IMR-90 (cell line): Measurements from ENCODE around the gene PLA2G4D. TPM values are rescaled to one million over a fixed set of nuclear protein-coding genes. Genes with fewer than 3 reads are reported as not detected.

Experiments used
- ATAC-seq: fragments of 200-7000 bp; cut with Tn5 transposase; 2 replicates; pipeline ENCODE4 v1.9.1; 2020; ENCODE audit warnings: low read depth, mild to moderate bottlenecking, moderate library complexity
- BruUV-seq: library from RNA; stranded (reverse); fragments of 400-500 nt; replicated peaks from 2 replicates; lab custom pipeline; 2021; lab: Mats Ljungman, UMichigan
- CTCF ChIA-PET: fragments of 300-600 bp; formaldehyde crosslinking; extraction: SDS; loops from one replicate; lab custom pipeline; 2021; ENCODE audit warnings: antibody characterized with exemption; lab: Yijun Ruan, JAX
- POLR2A ChIA-PET: fragments of 300-600 bp; sonication (Branson Sonifier 250); formaldehyde crosslinking; loops from one replicate; lab custom pipeline; 2022; ENCODE audit warnings: antibody characterized with exemption; ENCODE audit not compliant: unreplicated experiment; lab: Charles Lee
- DNase-seq: peaks from one replicate; pipeline ENCODE4 v3.0.0; 2013
- H2AFZ ChIP-seq: replicated peaks from 2 replicates; pipeline ENCODE3; 2013; ENCODE audit warnings: low read length, mild to moderate bottlenecking; ENCODE audit not compliant: poor library complexity
- H2AK5ac ChIP-seq: 2 replicates; pipeline ENCODE4 v1.6.1; 2013; ENCODE audit warnings: low read depth, low read length, inconsistent platforms
- H2AK9ac ChIP-seq: replicated peaks from 2 replicates; pipeline ENCODE3; 2013; ENCODE audit warnings: mild to moderate bottlenecking, low read depth, low read length, moderate library complexity; ENCODE audit not compliant: poor library complexity
- H2BK120ac ChIP-seq: 2 replicates; pipeline ENCODE4 v1.6.1; 2013; ENCODE audit warnings: low read depth, low read length, inconsistent platforms
- H2BK15ac ChIP-seq: 3 replicates; pipeline ENCODE4 v1.6.1; 2013; ENCODE audit warnings: low read depth, low read length, inconsistent platforms
- H2BK20ac ChIP-seq: 2 replicates; pipeline ENCODE4 v1.6.1; 2013; ENCODE audit warnings: low read depth, mild to moderate bottlenecking, inconsistent platforms, low read length, moderate library complexity
- H2BK5ac ChIP-seq: 2 replicates; pipeline ENCODE4 v1.6.1; 2013; ENCODE audit warnings: mild to moderate bottlenecking, low read depth, low read length, inconsistent platforms; ENCODE audit not compliant: poor library complexity, severe bottlenecking
- H3K14ac ChIP-seq: replicated peaks from 2 replicates; pipeline ENCODE4 v1.6.1; 2013; ENCODE audit warnings: low read depth, low read length, inconsistent platforms
- H3K18ac ChIP-seq: 2 replicates; pipeline ENCODE4 v1.6.1; 2013; ENCODE audit warnings: low read depth, low read length, control low read depth
- H3K23ac ChIP-seq: 2 replicates; pipeline ENCODE4 v1.6.1; 2013; ENCODE audit warnings: low read depth, low read length, inconsistent platforms
- H3K27ac ChIP-seq: 2 replicates; pipeline ENCODE4 v1.5.1; 2013; ENCODE audit warnings: mild to moderate bottlenecking, control low read depth, low read length; ENCODE audit not compliant: insufficient read depth
- H3K27me3 ChIP-seq: 2 replicates; pipeline ENCODE4 v1.6.1; 2013; ENCODE audit warnings: low read length; ENCODE audit not compliant: control insufficient read depth, insufficient read depth
- H3K36me3 ChIP-seq: 2 replicates; pipeline ENCODE4 v1.6.1; 2013; ENCODE audit warnings: low read length, mixed read lengths; ENCODE audit not compliant: control insufficient read depth, insufficient read depth
- H3K4ac ChIP-seq: 2 replicates; pipeline ENCODE4 v1.6.1; 2013; ENCODE audit warnings: low read depth, low read length, inconsistent platforms
- H3K4me1 ChIP-seq: 2 replicates; pipeline ENCODE4 v1.6.1; 2013; ENCODE audit warnings: low read length, mixed read lengths; ENCODE audit not compliant: control insufficient read depth, insufficient read depth
- H3K4me2 ChIP-seq: 2 replicates; pipeline ENCODE4 v1.6.1; 2013; ENCODE audit warnings: low read depth, mild to moderate bottlenecking, control low read depth, low read length, moderate library complexity
- H3K4me3 ChIP-seq: 2 replicates; pipeline ENCODE4 v1.5.1; 2013; ENCODE audit warnings: low read depth, mild to moderate bottlenecking, control low read depth, low read length, moderate library complexity; ENCODE audit not compliant: insufficient read depth
- H3K56ac ChIP-seq: 2 replicates; pipeline ENCODE4 v1.6.1; 2013; ENCODE audit warnings: low read length, inconsistent platforms; ENCODE audit not compliant: insufficient read depth; ENCODE audit errors: extremely low read depth
- H3K79me1 ChIP-seq, 2 experiments: 2 replicates each; pipeline ENCODE4 v1.6.1; 2013; ENCODE audit warnings: low read length in 2 of 2, inconsistent platforms in 1 of 2, low read depth in 1 of 2
- H3K9ac ChIP-seq: 2 replicates; pipeline ENCODE4 v1.6.1; 2013; ENCODE audit warnings: low read depth, low read length, control low read depth
- H3K9me1 ChIP-seq: 2 replicates; pipeline ENCODE4 v1.6.1; 2013; ENCODE audit warnings: low read length, inconsistent platforms; ENCODE audit not compliant: insufficient read depth
- H3K9me3 ChIP-seq: 2 replicates; pipeline ENCODE4 v1.6.1; 2013; ENCODE audit warnings: low read length; ENCODE audit not compliant: control insufficient read depth, insufficient read depth
- H4K20me1 ChIP-seq: 2 replicates; pipeline ENCODE4 v1.6.1; 2013; ENCODE audit warnings: low read length, inconsistent platforms; ENCODE audit not compliant: insufficient read depth
- H4K5ac ChIP-seq: 2 replicates; pipeline ENCODE4 v1.6.1; 2013; ENCODE audit warnings: mild to moderate bottlenecking, low read depth, low read length, control low read depth
- H4K8ac ChIP-seq, 2 experiments: 2 replicates each; pipeline ENCODE4 v1.6.1; 2013; ENCODE audit warnings: low read depth in 2 of 2, low read length in 2 of 2, control low read depth in 1 of 2, inconsistent platforms in 1 of 2
- H4K91ac ChIP-seq: 2 replicates; pipeline ENCODE4 v1.6.1; 2013; ENCODE audit warnings: low read depth, low read length, inconsistent platforms; ENCODE audit not compliant: insufficient read depth
- ELK1 ChIP-seq: fragments of 150-350 bp; IDR thresholded peaks from 2 replicates; pipeline ENCODE4 v1.6.1; 2016; ENCODE audit warnings: low read depth, mild to moderate bottlenecking, low read length, moderate library complexity, borderline replicate concordance
- FOS ChIP-seq: fragments of 150-350 bp; IDR thresholded peaks from 2 replicates; pipeline ENCODE4 v1.6.1; 2016; ENCODE audit warnings: low read depth, low read length
- MAZ ChIP-seq: IDR thresholded peaks from 2 replicates; pipeline ENCODE4 v1.6.1; 2012; ENCODE audit warnings: low read depth, mild to moderate bottlenecking, low read length, improper control_type of control experiment, moderate library complexity, borderline replicate concordance
- MXI1 ChIP-seq: IDR thresholded peaks from 2 replicates; pipeline ENCODE4 v1.6.1; 2012; ENCODE audit warnings: low read depth, mild to moderate bottlenecking, low read length, moderate library complexity, borderline replicate concordance
- POLR2A ChIP-seq: IDR thresholded peaks from 2 replicates; pipeline ENCODE4 v1.6.1; 2012; ENCODE audit warnings: mild to moderate bottlenecking, low read depth, low read length
- RAD21 ChIP-seq: IDR thresholded peaks from 2 replicates; pipeline ENCODE4 v1.6.1; 2012; ENCODE audit warnings: low read length, improper control_type of control experiment
- RCOR1 ChIP-seq: IDR thresholded peaks from 2 replicates; pipeline ENCODE4 v1.6.1; 2012; ENCODE audit warnings: mild to moderate bottlenecking, low read length, improper control_type of control experiment; ENCODE audit not compliant: insufficient replicate concordance
- RFX5 ChIP-seq: IDR thresholded peaks from 2 replicates; pipeline ENCODE4 v1.8.0; 2012; ENCODE audit warnings: low read depth, mild to moderate bottlenecking, low read length, moderate library complexity
- SMC3 ChIP-seq: fragments of 150-350 bp; IDR thresholded peaks from 2 replicates; pipeline ENCODE4 v1.6.1; 2016; ENCODE audit warnings: low read depth, mild to moderate bottlenecking, antibody characterized with exemption, low read length, moderate library complexity
- USF2 ChIP-seq: fragments of 150-350 bp; IDR thresholded peaks from 2 replicates; pipeline ENCODE4 v1.6.1; 2017; ENCODE audit warnings: mild to moderate bottlenecking, antibody characterized with exemption, low read length, low read depth
- WGBS, 2 experiments: methylation state at CpG; one replicate each; pipeline versions ENCODE4 v1.1.5 to v1.1.7; 2013; ENCODE audit warnings: missing lambda C conversion rate in 2 of 2; ENCODE audit not compliant: insufficient read length in 1 of 2; ENCODE audit errors: extremely low coverage in 2 of 2; 5-methylcytosine and 5-hydroxymethylcytosine counted together
- dilution Hi-C: fragments of 300-500 bp; cut with HindIII; formaldehyde crosslinking; loops from one replicate; pipeline ENCODE4 v1.14.3; 2018; ENCODE audit warnings: low sequenced_read_pairs; ENCODE audit not compliant: unreplicated experiment
- in situ Hi-C: fragments of 300-500 bp; cut with MboI; formaldehyde crosslinking; loops from 3 replicates; pipeline ENCODE4 v1.14.3; 2019; ENCODE audit warnings: low sequenced_read_pairs, inconsistent platforms, mixed read lengths
- intact Hi-C: fragments of 100-400 bp; cut with micrococcal nuclease; formaldehyde crosslinking; loops from 2 replicates; pipeline ENCODE4 v1.10.0; 2022
- polyA plus RNA-seq, 3 experiments: library from polyadenylated mRNA; depleted of rRNA; stranded (reverse); fragments of >200 nt; gene quantifications; 2 replicates each; pipeline ENCODE4 v1.2.3, GENCODE V29; 2012; ENCODE audit warnings: low replicate concordance in 1 of 3
- total RNA-seq: library from RNA; depleted of rRNA; stranded (reverse); fragments of >200 nt; gene quantifications from 2 replicates; pipeline ENCODE4 v1.2.3, GENCODE V29; 2012

The PLA2G4D gene
- total and polyA plus RNA-seq, 2 of the 4 experiments (the other 2 are of a cell fraction) = not detected

GRCh38 chr15:42058791-42059190, 35.6 kb downstream of the PLA2G4D start:
- H3K23ac ChIP-seq = no peak overlapping the region
- no TSS peak for BruUV-seq
- H3K79me1 ChIP-seq = no peaks in the 10 kb centered on the region
- dilution Hi-C loops = no loop called here
- POLR2A ChIA-PET = no interaction called here
- H3K9ac ChIP-seq = no peak overlapping the region
- H2BK5ac ChIP-seq = no peak overlapping the region
- no peaks in the 10 kb centered on the region for H3K9me3 ChIP-seq
- no peak overlapping the region for H3K56ac ChIP-seq
- no peak overlapping the region for H2AFZ ChIP-seq
- no peaks in the 10 kb centered on the region; the same call in 1 of the 2 replicates for H3K9me1 ChIP-seq
- no peaks in the 10 kb centered on the region for H3K4me1 ChIP-seq
- H2AK9ac ChIP-seq = no peak overlapping the region
- H3K27ac ChIP-seq = no peak overlapping the region
- H3K36me3 ChIP-seq = no peaks in the 10 kb centered on the region
- TF ChIP-seq FOS (no peak), POLR2A (no peak), SMC3 (no peak), MAZ (no peak), RFX5 (no peak), RCOR1 (no peak), USF2 (no peak), RAD21 (no peak), MXI1 (no peak), ELK1 (no peak)
- no peak overlapping the region for H3K14ac ChIP-seq
- H4K8ac ChIP-seq = no peak overlapping the region
- ATAC-seq (no peak), DNase-seq (no peak)
- CTCF ChIA-PET = no interaction called here
- H3K4ac ChIP-seq = no peak overlapping the region
- no peak overlapping the region for H2BK120ac ChIP-seq
- no peak overlapping the region for H2BK20ac ChIP-seq
- no peak overlapping the region for H2BK15ac ChIP-seq
- H4K20me1 ChIP-seq = peaks cover 5% of the 10 kb centered on the region; the same call in 1 of the 2 replicates
- no CpG with 5 or more reads among the region's 3 CpGs for WGBS, 2 experiments
- peaks cover 48% of the 10 kb centered on the region for H3K27me3 ChIP-seq
- in situ Hi-C loops = no loop called here
- H3K4me2 ChIP-seq = no peak overlapping the region
- no peak overlapping the region for H4K5ac ChIP-seq
- no peak overlapping the region for H3K18ac ChIP-seq
- no peak overlapping the region for H3K4me3 ChIP-seq
- intact Hi-C loops = loop anchor here (1.0 to 5.0 kb wide), 2 partner anchors 69 to 126 kb away; no protein-coding TSS in a partner anchor
- no peak overlapping the region for H2AK5ac ChIP-seq
- H4K91ac ChIP-seq = no peak overlapping the region
